ENCODE measurements around the gene GTF3C1.
A peak's percentile ranks its signal among the peaks of the same experiment; 100 is the strongest.
"Not testable (repeated sequence)": the region's sequence is repeated elsewhere in the genome, so short reads cannot be mapped to it uniquely, and the experiment has no call there.

The GTF3C1 gene

GRCh38 chr16:27463741-27464591 is 85.7 kb downstream of the GTF3C1 start:
- DNase-seq (ENCODE audit: low read depth in 4 of 4, low spot score in 1 of 4) = no peak

GRCh38 chr16:27462846-27463682 is 86.6 kb downstream of the GTF3C1 start:
- DNase-seq (ENCODE audit: low read depth in 4 of 4, low spot score in 1 of 4) = no peak

- no peak for DNase-seq (ENCODE audit: low read depth in 4 of 4, low spot score in 1 of 4)
These were observed 87.4 kb downstream of the GTF3C1 start for GRCh38 chr16:27462200-27462845.

- no peak for DNase-seq (ENCODE audit: low read depth in 4 of 4, low spot score in 1 of 4)
These were observed 88.1 kb downstream of the GTF3C1 start for GRCh38 chr16:27461483-27462171.

- no peak for DNase-seq (ENCODE audit: low read depth in 4 of 4, low spot score in 1 of 4)
These were observed 88.8 kb downstream of the GTF3C1 start for GRCh38 chr16:27460663-27461482.

GRCh38 chr16:27460213-27460612 is 89.5 kb downstream of the GTF3C1 start:
- no peak for DNase-seq (ENCODE audit: low read depth in 4 of 4, low spot score in 1 of 4)

GRCh38 chr16:27458987-27459688 is 90.6 kb downstream of the GTF3C1 start:
- no peak for DNase-seq (ENCODE audit: low read depth in 4 of 4, low spot score in 1 of 4)

- no peak for DNase-seq (ENCODE audit: low read depth in 4 of 4, low spot score in 1 of 4)
These were observed 91.5 kb downstream of the GTF3C1 start for GRCh38 chr16:27458258-27458657.

- not testable (repeated sequence) for DNase-seq (ENCODE audit: low read depth in 4 of 4, low spot score in 1 of 4)
These were observed 92.2 kb downstream of the GTF3C1 start for GRCh38 chr16:27457605-27457900.

- no peak for DNase-seq (ENCODE audit: low read depth in 4 of 4, low spot score in 1 of 4)
These were observed 94.0 kb downstream of the GTF3C1 start for GRCh38 chr16:27455700-27456099.

GRCh38 chr16:27453494-27453825 is 96.3 kb downstream of the GTF3C1 start:
- DNase-seq (ENCODE audit: low read depth in 4 of 4, low spot score in 1 of 4) = no peak

GRCh38 chr16:27452569-27453493 is 96.9 kb downstream of the GTF3C1 start:
- DNase-seq (ENCODE audit: low read depth in 4 of 4, low spot score in 1 of 4) = no peak

- no peak for DNase-seq (ENCODE audit: low read depth in 4 of 4, low spot score in 1 of 4)
These were observed 99.5 kb downstream of the GTF3C1 start for GRCh38 chr16:27450196-27450549.

GRCh38 chr16:27449434-27450195 is 100.1 kb downstream of the GTF3C1 start:
- DNase-seq (ENCODE audit: low read depth in 4 of 4, low spot score in 1 of 4) = peak; percentile 23 to 72 (median 44)

- DNase-seq (ENCODE audit: low read depth in 4 of 4, low spot score in 1 of 4) = no peak
These were observed 100.9 kb downstream of the GTF3C1 start for GRCh38 chr16:27448532-27449433.

GRCh38 chr16:27447301-27447700 is 102.4 kb downstream of the GTF3C1 start:
- DNase-seq (ENCODE audit: low read depth in 4 of 4, low spot score in 1 of 4) = no peak

- peak in 1 of 4 experiments; percentile 24 for DNase-seq (ENCODE audit: low read depth in 4 of 4, low spot score in 1 of 4)
These were observed 103.0 kb downstream of the GTF3C1 start for GRCh38 chr16:27446721-27447120.

Data from stimulated activated CD4-positive, alpha-beta T cell treated with anti-CD3 and anti-CD28 coated beads, Interleukin-1b, Interleukin-23, amount 100 ng/mL, for 24 hours (primary cell).